Activated CD8-positive, alpha-beta memory T cell treated with anti-CD3 and anti-CD28 coated beads for 24 hours (primary cell): ENCODE measurements around the gene TANGO6.
A peak's percentile ranks its signal among the peaks of the same experiment; 100 is the strongest.

Experiments
- DNase-seq: peaks from one replicate; pipeline ENCODE4 v3.0.0-alpha.2; 2020

Gene TANGO6

DNA sequence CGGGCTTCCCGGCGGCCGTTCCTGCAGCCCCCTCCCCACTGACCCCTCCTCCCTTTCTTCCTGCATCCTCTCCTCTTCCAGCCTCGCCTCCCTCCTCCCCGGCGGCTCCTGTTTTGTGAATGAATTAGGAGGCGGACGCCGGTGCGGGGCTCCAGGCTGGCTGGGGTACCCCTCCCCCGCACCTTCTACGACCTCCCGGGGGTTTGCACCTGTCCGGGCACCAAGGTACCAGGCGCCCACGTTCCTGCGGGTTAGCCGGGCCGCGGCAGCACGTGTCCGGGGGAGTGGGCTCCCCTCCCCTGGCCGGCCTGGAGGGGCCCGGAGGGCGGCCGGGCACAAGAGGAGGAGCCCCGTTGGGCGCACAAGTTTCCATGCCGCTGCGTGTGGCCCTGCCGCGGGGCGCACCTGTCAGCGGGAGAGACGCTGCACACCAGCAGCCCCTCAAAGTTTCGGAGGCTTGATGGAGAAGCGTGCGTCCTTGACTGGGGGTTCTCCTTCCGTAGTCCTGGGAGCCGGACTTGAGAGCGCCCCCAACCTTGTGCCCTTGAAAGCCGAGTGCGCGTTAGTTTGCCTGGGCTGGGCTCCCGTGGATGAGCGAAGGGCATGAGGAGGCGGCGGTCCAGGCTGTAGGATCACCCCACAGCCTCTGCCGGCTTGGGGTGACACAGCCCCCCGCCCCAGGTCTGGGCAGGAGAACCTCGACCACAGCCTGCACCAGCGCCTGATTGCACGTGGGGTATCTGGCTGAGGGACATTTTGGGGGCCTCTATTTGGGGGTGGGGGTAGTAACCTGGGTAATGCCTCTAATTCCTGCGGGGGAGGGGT is 263.4 kb downstream of the TANGO6 start:
- DNase-seq, result peak; percentile 62

DNA sequence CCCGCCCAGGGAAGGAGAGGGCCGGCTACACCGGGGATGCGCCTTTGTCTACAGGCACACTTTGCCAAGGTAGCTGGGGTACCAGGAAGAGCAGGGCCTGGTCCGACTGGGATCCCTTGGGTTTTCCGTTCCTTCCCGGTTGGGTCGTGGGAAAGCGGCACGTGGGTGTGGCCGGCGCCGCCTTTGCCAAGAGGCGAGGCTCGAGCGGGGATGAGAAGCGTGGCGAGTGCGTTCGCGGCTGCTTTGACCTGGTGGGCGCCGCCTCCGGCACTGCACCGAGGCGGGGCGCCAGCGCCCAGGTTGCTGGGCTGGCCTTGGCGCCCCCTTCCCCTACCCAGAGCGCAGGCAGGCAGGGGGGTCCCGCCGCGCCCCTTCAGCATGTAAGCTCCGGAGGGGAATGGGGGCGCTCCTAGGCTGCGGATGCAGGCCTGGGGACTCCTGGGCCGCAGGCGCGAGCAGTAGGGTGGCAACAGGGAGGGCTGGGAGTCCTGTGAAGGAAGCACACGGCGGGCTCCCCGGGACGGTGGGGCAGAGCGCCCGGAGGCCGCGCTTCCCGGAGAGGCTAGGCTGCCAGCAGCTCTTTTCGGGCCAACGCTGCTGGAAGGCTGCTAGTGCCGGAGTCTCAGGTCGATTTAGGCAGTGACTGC is 264.1 kb downstream of the TANGO6 start:
- no peak for DNase-seq

DNA sequence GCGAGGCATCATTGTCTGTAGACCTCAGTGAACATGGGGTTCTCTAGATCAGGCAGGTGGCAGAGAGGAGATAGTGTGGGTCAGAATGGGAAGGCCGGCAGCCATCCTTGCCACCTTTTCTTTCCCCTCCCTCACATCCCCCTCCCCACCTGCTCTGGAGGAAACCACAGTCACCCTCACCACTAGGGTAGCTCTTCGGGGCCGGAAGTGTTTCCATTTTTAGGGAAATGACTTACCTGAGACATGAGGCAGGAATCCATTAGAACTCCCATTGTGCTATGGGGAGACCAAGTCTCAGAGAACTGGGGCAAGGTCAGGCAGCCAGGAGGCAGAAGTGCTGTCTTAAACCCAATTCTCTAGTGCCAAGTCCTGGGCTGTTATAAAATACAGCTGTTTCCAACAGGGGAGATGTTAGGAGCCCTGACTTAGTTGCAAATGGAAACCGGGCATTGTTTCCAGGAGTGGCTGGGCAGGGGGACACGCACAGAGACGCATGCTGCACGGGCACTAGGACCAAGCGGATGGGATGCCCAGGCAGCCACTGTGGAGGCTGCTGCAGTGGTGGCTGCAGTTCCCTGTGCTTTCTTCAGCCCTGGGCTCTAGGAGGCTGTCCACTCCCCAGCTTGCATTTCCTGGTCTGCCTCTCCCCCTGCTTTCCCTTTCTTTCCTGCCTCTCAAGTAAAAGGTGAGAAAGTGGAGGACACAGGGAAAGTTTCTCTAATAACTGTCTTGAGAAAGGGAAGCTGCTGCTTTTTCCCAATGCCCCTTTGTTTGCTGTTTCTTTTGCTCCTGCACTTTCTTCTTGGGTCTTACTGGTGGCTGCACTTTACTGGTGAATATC is 265.0 kb downstream of the TANGO6 start:
- DNase-seq, result no peak

DNA sequence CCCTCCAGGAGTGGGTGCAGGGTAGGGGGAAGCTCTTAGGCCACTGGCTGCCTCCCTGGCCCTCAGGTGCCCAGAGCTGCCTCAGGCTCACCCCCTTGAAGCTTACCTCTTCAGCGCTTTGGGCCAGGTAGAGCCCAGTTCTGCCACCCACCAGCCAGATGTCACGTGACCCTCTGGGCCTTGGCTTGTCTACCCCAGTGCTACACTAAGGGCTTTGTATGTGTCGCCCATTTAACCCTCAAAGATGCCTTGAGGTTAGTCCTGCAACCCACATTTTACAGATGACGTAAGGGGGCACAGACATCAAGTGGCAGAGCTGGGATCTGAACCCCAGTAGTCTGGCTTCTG is 265.5 kb downstream of the TANGO6 start:
- no peak for DNase-seq

DNA sequence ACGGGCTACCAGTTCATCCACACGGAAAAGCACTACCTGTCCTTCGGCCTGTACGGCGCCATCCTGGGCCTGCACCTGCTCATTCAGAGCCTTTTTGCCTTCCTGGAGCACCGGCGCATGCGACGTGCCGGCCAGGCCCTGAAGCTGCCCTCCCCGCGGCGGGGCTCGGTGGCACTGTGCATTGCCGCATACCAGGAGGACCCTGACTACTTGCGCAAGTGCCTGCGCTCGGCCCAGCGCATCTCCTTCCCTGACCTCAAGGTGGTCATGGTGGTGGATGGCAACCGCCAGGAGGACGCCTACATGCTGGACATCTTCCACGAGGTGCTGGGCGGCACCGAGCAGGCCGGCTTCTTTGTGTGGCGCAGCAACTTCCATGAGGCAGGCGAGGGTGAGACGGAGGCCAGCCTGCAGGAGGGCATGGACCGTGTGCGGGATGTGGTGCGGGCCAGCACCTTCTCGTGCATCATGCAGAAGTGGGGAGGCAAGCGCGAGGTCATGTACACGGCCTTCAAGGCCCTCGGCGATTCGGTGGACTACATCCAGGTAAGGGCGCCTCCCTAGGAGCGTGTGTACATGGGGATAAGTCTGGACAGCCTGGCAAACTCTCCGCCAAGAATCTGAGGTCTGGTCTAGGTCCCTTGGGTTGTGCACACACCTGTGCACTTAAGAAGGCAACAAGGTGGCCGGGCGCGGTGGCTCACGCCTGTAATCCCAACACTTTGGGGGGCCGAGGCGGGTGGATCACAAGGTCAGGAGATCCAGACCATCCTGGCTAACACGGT is 266.3 kb downstream of the TANGO6 start:
- no peak for DNase-seq

DNA sequence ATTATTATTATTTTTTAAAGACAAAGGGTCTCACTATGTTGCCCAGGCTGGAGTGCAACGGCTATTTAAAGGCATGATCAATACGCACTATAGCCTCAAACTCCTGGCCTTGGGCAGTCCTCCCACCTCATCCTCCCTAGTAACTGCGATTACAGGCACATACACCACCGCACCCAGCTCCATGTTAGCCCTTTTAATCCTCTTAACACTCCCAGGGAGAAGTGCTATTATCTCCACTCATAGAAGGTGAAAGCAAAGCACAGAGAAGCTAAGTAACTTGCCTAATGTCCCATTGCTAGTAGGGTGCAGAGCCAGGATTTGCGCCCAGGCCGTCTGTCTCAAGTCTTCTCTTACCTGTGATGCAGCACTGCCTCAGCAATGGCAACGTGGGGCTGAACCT is 267.1 kb downstream of the TANGO6 start:
- no peak for DNase-seq

DNA sequence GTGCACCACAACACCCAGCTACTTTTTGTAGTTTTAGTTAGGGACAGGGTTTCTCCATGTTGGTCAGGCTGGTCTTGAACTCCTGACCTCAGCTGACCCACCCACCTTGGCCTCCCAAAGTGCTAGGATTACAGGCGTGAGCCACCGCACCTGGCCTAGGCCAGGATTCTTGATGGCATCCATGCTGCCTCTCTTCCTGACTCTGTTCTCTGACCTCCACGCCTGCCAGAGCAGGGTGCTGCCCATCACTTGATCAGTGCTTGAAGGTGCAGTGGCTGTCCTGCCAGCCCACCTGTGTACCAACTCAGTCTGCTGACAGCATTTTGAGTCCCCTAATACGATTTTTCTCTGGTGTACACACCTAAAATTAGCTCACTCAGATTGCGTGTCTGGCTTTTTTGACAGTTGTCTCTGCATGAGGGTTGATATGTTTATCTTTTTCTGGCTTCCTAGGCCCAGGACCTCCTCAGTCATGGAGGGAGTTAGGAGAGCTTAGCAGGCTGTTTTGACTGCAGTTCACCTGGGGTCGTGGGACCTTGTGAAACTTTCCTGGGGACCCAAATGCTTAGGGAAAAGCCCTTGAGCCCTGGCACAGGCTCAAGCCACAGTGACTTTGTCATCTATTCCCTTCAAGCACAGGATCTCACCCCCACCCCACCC is 268.0 kb downstream of the TANGO6 start:
- DNase-seq, result no peak

DNA sequence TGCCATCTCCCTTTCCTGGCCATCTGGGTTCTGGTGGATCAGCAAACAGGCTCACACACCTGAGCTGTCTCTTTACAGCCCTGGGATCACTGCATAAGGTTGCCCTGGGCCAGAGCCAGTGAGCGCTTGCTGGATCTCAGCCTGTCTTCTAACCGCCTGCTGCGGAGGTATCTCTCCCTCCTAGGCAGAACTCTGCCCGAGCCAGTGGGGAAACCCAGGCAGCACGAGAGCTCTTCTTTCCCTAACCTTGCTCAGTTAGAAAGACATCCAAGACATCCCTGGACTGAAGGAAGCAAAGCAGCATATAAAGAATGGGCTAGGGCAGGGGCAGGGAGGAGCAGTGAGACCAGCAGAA is 268.5 kb downstream of the TANGO6 start:
- no peak for DNase-seq

DNA sequence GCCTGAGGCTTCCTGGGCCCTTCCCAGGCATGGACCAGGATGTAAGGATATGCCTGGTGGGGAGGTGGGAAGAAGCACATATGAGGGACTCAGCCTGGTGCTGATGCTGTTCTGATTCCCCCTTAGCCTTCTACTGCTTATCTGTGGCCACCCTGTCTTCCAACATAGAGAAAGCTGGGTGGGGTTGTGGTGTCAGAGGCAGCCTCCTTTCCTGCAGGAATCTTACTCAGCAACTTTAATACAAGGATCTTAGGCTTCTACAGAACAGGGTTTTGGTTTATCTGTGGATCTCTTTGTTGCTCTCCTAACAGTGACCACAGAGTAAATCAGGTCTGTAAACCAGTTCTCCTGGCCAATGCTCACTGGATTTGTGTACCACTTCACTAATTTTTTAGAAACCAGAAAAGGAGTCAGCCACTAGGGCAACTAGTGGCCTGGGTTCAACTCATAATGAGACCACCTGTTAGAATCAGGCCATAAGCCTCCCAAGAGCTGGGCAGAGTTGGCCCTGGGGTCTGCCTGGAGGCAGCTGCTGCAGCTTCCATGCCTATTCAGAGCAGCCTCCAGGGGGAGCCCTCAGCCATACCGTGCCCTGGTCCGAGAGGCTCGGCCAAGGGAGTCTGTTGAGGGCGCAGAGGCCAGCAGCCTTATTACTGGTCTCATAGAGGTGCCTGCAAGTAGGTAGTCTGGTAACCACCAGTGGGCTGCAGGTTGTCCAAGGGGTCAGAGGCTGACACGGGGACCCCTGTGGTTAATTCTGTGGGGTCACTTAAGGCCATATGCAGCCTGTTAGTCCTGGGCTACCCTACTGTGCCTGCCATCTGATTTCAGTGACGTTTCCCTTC is 269.2 kb downstream of the TANGO6 start:
- peak; percentile 79 for DNase-seq

DNA sequence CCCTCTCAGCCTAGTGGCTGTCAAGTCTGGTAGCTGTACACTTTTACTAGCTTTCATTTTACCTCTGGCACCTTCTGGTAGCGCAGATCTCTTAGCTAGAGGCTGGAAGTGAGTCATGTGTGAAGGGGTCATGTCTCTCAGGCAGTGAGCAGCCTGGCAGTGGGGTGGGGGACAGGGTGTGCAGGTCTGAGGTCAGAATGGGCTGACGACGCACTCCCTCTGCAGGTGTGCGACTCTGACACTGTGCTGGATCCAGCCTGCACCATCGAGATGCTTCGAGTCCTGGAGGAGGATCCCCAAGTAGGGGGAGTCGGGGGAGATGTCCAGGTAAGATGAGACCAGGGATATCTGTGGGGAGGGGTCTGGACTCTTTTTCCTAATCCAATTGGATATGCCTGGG is 269.9 kb downstream of the TANGO6 start:
- DNase-seq, result no peak

DNA sequence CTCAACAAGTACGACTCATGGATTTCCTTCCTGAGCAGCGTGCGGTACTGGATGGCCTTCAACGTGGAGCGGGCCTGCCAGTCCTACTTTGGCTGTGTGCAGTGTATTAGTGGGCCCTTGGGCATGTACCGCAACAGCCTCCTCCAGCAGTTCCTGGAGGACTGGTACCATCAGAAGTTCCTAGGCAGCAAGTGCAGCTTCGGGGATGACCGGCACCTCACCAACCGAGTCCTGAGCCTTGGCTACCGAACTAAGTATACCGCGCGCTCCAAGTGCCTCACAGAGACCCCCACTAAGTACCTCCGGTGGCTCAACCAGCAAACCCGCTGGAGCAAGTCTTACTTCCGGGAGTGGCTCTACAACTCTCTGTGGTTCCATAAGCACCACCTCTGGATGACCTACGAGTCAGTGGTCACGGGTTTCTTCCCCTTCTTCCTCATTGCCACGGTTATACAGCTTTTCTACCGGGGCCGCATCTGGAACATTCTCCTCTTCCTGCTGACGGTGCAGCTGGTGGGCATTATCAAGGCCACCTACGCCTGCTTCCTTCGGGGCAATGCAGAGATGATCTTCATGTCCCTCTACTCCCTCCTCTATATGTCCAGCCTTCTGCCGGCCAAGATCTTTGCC is 271.1 kb downstream of the TANGO6 start:
- DNase-seq, result no peak

DNA sequence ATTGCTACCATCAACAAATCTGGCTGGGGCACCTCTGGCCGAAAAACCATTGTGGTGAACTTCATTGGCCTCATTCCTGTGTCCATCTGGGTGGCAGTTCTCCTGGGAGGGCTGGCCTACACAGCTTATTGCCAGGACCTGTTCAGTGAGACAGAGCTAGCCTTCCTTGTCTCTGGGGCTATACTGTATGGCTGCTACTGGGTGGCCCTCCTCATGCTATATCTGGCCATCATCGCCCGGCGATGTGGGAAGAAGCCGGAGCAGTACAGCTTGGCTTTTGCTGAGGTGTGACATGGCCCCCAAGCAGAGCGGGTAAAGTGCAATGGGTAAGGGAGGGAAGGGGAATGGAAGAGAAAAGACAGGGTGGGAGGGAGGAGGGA is 271.6 kb downstream of the TANGO6 start:
- no peak for DNase-seq

DNA sequence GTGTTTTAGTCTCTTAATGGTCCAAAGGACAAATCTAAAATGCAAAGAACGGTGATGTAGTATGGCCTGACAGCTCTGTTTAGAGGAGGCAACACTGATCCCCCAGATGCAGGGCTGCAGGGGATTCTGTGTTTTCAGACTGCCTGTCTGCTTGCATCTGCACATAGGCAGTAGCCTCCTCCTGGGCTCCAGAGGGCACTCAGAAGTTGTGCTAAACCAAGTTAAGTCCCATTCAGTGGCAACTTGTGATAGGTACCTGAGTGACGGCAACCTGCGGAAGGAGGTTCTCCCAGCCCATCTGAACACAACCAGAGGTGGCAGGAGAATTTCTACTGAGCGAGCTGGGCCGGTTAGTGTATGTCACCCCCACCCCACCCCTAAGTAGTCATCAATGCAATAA is 272.0 kb downstream of the TANGO6 start:
- DNase-seq, result no peak

DNA sequence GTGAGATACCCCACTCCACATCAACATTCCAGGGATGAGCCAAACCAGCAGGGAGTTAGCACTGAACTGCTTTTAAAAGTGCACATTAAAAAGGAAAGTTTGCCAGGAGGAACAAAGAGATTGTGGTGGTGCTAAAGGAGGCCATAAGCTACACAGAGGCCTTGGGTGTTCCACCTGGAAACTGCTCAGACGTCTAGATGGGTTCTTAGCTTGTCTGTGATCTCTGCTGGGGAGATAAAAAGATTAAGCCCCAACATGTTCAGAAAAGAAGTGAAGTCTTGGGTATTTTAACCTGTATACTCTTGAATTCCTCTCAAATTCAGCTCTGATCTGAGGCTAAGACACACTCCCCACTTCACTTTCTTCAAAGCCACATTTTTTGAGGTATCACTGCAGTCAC is 272.5 kb downstream of the TANGO6 start:
- DNase-seq, result no peak

DNA sequence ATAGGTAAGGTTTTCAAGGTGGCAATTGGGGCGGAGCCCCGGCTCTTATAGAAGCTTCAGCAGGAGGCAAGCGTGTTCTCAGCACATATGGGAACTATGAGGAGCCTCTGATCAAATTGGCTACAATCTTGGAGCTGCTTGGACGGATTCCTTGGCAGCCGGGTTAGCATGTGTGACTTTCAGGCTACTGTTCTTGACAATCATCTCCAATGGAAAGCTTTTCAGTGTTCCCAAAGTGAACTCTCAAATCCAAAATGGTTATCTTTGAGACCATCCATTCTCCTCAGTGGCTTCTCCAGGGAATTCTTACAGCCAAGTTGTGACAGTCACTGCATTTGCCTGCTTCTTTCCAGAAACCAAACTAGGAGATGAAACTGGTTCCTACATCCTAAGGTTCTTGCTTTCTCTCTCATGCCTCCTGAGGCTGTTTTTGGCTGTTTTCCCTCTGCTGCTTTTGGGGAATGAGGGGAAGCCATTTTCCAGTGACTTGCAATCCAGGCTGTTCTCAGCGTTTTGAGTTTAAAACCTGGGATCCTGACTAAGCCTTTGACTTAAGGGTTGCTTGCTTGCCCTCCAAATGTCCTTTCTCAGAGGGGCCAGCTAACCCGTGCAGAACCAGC is 273.0 kb downstream of the TANGO6 start:
- DNase-seq, result no peak

DNA sequence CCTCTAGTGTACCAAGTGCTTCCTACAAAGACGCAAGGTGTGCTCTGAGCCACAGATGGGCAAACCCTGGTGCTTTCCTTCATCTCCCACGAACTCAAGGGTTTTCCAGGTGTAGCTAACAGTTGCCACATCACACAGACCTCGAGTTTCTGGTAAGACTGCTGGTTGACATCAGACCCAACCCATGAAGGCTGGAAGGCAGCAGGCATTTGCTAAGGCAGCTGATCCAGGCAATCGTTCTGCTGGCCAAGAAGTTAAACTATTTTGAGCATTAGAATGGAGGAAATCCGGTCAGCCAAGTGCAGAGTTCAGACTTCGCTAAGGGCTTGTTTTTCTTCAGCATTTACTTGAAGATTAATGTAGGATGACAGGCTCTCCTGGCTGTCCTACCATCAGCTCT is 273.6 kb downstream of the TANGO6 start:
- DNase-seq, result no peak

DNA sequence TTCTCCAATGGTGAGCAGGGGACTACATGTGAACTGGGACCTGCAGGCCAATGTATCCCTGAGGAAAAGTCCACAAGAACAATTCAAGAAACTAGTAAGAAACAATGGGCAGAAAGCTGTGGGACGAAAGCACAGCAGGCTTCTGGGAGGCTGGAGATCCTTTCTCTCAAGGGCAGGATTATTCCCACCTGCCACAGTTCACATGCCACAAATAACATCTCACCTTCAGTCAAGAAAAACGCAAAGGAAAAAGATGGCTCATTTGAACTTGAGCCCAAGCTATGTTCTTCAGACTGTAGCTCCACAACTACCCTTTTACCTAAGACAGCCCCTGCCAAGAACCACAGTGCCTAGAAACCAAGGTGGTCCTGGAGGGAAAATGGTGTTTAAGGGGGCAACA is 275.1 kb downstream of the TANGO6 start:
- DNase-seq, result no peak

DNA sequence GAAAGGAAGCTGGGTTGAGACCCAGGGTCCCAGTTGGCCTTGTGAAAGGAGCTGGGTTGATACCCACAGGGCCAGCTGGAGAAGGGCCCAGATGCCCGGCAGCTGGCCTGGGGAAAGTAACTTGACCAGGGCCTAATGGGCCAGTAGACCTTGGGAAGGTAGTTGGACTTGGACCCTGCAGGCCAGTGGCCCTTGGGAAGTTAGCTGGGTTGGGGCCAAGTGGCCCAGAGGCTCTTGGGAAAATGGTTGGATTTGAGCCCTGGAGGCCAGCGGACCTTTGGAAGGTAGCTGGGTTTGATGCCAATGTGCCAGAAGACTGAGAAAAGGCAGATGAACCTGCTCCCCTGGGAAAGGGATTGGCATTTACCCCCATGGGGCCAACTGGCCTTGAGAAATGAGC is 275.7 kb downstream of the TANGO6 start:
- no peak for DNase-seq

DNA sequence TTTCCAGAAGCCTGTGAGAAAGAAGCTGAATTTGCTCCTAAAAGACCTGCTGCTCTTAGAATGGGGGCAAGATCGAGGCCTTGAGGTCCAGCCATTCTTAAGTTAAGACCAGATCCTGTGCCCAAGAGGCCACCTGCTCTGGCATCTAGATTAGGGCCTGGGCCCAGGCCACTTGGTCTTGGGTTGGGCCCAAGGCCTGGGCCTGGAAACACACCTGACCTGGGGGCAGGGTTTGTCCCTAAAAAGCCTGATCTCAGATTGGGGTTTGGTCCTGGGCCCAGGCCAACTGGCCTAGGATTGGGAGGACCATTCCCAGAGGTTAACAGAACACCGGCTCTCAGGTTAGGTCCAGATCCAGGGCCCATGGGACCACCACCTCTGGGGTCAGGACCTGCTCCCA is 276.2 kb downstream of the TANGO6 start:
- DNase-seq, result no peak

DNA sequence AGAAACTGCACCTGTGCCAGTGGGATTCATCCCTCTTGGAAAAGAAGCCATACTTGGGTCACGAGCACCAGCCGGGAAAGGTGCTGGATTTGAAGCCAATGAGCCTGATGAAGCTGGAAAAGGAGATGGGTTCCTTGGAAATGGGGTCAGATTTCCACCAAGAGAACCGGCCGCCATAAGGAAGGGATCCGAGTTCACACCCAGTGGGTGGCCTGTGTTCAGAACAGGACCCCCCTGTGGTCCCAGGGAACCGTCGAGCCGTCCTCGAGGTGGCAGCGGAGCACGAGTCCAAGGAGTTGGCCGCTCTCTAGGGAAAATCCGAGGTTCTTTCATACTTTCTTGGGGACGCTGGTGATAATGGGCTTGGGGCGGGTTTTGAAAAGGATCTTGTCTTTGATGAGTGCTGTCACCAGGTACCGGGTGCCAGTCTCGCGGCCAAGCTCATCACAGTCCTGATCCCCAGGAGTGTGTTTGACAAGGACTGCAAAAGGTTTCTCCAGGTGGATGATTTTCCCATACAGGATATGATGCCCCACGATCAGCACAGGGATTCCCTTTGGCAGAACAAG is 276.8 kb downstream of the TANGO6 start:
- DNase-seq, result no peak
